GM19099 (cell line): Measurements from ENCODE around the gene SHROOM4.

ENCODE experiments used
- POLR2A ChIP-seq: IDR thresholded peaks from 3 replicates; pipeline ENCODE4 v1.6.1; 2011; ENCODE audit warnings: low read depth; ENCODE audit not compliant: insufficient read length; ENCODE audit errors: extremely low read depth

The SHROOM4 gene

GRCh38 chrX:50723006-50723405, 91.0 kb downstream of the SHROOM4 start:
- TF ChIP-seq POLR2A, result no peak

GRCh38 chrX:50721764-50722521, 92.1 kb downstream of the SHROOM4 start:
- no peak for TF ChIP-seq POLR2A

DNA sequence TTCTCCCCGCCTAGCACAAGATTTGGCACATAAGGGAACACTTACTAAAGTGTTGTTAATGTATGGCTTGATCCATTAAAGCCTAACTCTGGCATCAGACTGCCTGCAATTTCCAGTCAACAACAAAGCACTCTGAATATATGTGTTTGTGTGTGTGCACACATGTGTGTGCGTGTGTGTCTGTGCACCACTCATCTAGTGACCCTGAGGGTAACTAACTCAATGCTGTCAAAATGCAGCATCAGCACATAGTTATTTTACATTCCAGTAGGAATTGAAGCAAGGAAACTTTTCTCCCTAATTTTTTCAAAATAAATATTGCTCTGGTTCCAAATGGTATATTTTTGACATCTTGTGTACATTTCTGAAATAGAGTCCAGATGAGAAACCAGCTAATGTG, 94.4 kb downstream of the SHROOM4 start:
- no peak for TF ChIP-seq POLR2A

DNA sequence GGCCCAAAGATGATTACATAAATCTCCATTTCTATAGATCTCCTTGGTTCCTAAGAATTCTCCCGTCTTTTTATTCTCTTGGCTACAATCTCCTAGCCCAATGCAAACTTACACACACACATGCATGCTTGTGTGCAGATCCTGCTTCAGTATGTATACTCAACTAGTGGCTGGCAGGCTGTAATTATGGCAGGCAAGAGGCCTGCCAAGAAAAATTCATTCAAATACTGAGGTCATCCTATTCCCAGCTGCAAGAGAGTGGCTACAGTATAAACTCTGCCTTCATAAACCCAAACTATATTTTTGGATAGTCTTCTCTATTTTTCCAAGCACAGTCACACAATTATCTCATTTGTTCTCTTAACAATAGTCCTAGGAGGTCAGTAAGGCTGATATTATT, 95.2 kb downstream of the SHROOM4 start:
- TF ChIP-seq POLR2A, result no peak

GRCh38 chrX:50716706-50717105, 97.3 kb downstream of the SHROOM4 start:
- TF ChIP-seq POLR2A, result no peak

GRCh38 chrX:50712777-50713176, 101.2 kb downstream of the SHROOM4 start:
- TF ChIP-seq POLR2A, result no peak

DNA sequence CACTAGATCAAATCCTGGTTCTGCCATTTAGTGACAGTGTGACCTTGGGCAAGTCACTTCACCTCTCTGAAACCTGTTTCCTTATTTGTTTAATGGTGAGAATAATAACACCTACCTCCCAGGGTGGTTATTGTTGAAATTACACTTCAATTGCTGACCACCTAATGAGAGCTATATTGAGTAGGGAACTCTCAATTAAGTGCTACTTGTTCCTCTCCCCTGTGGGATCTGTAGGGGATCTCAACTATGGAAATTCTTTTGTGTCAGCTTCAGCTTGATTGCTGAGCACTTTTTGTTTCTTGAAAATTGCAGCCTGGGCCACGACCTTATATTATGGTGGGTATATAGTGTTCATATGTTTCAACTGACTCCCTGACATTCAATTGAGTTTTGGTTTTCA, 102.1 kb downstream of the SHROOM4 start:
- TF ChIP-seq POLR2A, result no peak

GRCh38 chrX:50707955-50708699, 105.9 kb downstream of the SHROOM4 start:
- no peak for TF ChIP-seq POLR2A

DNA sequence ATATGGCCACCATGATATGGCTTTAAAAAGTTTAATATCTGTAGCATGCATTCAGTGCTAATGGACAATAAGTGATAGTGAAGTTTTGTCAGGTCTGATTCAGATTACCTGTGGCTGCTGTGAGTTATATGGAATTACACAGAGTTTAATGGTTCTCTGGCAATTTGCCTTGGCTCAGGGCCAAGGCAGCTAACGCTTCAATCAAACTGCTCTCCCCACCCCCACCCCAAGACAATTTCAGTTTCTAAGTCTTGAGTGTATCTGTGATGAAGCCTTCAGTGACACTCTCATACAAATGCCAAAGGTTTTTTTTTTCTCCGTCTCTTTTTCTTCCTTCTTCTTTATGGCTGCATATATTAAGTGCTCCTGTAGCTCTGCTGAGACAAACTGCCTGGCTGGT, 106.6 kb downstream of the SHROOM4 start:
- TF ChIP-seq POLR2A, result no peak

GRCh38 chrX:50705042-50705441, 109.0 kb downstream of the SHROOM4 start:
- TF ChIP-seq POLR2A, result no peak

DNA sequence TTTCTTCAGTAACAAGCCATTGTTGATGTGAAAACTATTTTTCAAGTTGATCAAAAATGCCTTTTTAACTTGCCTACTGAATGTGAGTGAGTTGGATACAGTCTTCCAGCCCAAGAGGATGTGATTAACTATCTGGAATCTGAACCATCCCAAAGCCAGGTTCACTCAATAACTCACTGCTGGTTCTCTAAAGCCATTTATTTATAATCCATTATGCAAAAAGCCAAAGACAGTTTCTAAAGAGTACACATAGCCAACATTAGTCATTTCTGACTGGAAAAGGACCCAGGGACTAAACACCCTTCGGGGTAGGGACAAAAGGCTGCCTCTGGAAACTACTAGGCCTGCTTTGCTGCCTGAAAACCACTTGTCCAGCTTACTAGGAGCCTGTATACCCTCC, 109.6 kb downstream of the SHROOM4 start:
- TF ChIP-seq POLR2A, result no peak

GRCh38 chrX:50700921-50701320, 113.1 kb downstream of the SHROOM4 start:
- no peak for TF ChIP-seq POLR2A

- TF ChIP-seq POLR2A, result no peak
These were observed 115.0 kb downstream of the SHROOM4 start for GRCh38 chrX:50698944-50699343.

DNA sequence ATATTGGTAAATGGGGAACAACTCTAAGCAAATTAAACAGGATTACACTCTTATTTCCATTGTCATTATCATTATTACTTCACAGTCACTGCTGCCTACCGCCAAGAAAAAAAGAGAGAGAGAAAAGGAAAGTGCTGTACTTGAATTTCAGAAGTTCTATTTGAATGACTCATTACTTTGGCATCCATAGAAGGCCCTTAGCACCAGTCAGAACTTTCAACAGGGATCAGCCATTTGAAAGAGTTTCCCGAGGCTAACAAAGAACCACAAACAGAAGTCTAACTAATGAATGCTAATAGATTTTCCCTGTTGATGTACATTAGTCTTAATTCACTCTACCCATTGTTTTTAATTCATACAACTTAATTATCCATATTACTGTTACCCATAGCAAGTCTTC, 116.3 kb downstream of the SHROOM4 start:
- TF ChIP-seq POLR2A, result no peak

- TF ChIP-seq POLR2A, result no peak
These were observed 122.2 kb downstream of the SHROOM4 start for GRCh38 chrX:50691820-50692219.

GRCh38 chrX:50684871-50685270, 129.1 kb downstream of the SHROOM4 start:
- no peak for TF ChIP-seq POLR2A
